Lower lobe of right lung (tissue), 2 donors: ENCODE data around the gene KCNAB3. TPM values are rescaled to one million over a fixed set of nuclear protein-coding genes. Genes with fewer than 3 reads are reported as not detected.

Experiments used
- ATAC-seq, 2 donors: fragments of 200-7000 bp; cut with Tn5 transposase; one replicate each; pipeline ENCODE4 v1.9.1; 2020 to 2022; ENCODE audit warnings: mild to moderate bottlenecking in 2 of 2, moderate library complexity in 2 of 2
- DNase-seq: peaks from one replicate; pipeline ENCODE4 v3.0.0-alpha.2; 2020
- H3K27ac ChIP-seq: fragments of 200-600 bp; one replicate; pipeline ENCODE4 v1.8.0; 2022
- H3K27me3 ChIP-seq: fragments of 200-600 bp; one replicate; pipeline ENCODE4 v1.8.0; 2022; ENCODE audit warnings: low read depth
- H3K36me3 ChIP-seq: fragments of 200-600 bp; one replicate; pipeline ENCODE4 v1.8.0; 2022; ENCODE audit warnings: mild to moderate bottlenecking
- H3K4me1 ChIP-seq: fragments of 200-600 bp; one replicate; pipeline ENCODE4 v1.8.0; 2022
- H3K4me3 ChIP-seq: fragments of 200-600 bp; one replicate; pipeline ENCODE4 v1.8.0; 2022; ENCODE audit warnings: mild to moderate bottlenecking
- H3K9me3 ChIP-seq: fragments of 200-600 bp; one replicate; pipeline ENCODE4 v1.8.0; 2022
- CTCF ChIP-seq: fragments of 200-600 bp; IDR thresholded peaks from one replicate; pipeline ENCODE4 v1.8.0; 2022; ENCODE audit warnings: antibody characterized with exemption, mild to moderate bottlenecking
- intact Hi-C: fragments of 100-400 bp; cut with DNase I; formaldehyde crosslinking; loops from one replicate; pipeline ENCODE4 v1.11.0; 2022
- total RNA-seq: library from RNA; stranded (reverse); fragmentation: NEBNext Ultra II Directional; extraction: Animal tissue kit (Norgen Biotek cat#: 25700); gene quantifications from one replicate; pipeline ENCODE4 v1.2.1, GENCODE V29; 2021
- donor health status: DM: no; HTN: yes; CAD: no; lungs with severe emphysema.

Gene KCNAB3
- total RNA-seq, 1 donor from 2014 or later, result 5.2 TPM

DNA sequence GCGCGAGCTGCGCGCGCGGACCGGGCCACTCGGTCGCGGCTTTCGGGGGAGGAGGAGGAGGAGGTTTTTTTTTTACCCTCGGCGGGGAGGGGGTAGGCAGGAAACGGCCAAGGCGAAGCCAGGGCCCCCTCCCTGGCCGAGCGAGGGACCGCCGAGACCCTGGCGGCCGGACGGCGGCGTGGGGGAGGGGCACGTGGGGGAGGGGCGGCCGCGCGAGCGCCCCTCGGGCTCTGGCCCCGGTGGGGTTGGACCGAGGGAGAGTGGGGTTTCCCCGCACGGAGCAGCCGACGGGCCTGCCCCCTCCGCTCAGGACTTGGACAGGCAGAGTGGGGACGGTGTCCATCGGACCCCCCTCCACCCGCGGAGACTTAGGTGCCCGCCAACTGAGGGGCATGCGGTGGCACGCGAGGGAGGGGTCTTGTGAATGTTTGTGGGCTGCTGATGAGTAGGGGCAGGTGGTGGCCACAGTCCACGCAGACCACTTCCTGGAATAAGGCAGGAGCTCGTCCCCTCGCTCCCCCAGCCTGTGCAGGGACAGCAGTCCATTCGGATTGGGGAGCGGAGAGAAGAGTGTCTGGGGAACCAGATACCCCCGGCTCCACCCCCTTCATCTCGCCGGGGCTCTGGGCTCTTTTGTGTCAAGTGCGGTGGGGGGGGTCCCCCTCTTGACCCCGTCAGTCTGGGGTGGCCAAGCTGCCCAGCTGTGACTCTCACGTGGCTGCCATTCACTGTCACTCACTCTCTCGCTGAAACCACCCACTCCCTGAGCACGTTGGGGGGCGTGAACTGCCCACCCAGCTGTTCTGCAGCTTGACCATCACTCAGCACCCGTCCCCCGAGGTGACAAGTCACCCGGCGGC, 44.1 kb downstream of the KCNAB3 start:
- Histone ChIP-seq H3K36me3 (peaks cover 15% of the 10 kb centered on the region), H3K9me3 (no peaks in the 10 kb centered on the region), H3K27me3 (no peaks in the 10 kb centered on the region), H3K4me1 (peaks cover 74% of the 10 kb centered on the region), H3K27ac (peak overlapping the region; percentile 92), H3K4me3 (peak overlapping the region; percentile 93)
- peak; percentile 77 for DNase-seq
- intact Hi-C loops, result no loop called here
- peak; percentile 5 to 12 for ATAC-seq
- no peak for TF ChIP-seq CTCF

GRCh38 chr17:7884581-7885366, 44.9 kb downstream of the KCNAB3 start:
- no peaks in the 10 kb centered on the region for H3K27me3 ChIP-seq
- peaks cover 14% of the 10 kb centered on the region for H3K36me3 ChIP-seq
- intact Hi-C loops, result no loop called here
- no peak for TF ChIP-seq CTCF
- DNase-seq (no peak), ATAC-seq (no peak)
- H3K9me3 ChIP-seq, result no peaks in the 10 kb centered on the region
- peak overlapping the region; percentile 93 for H3K4me3 ChIP-seq
- H3K4me1 ChIP-seq, result peaks cover 71% of the 10 kb centered on the region
- peak overlapping the region; percentile 24 for H3K27ac ChIP-seq

- H3K4me1 ChIP-seq, result peaks cover 62% of the 10 kb centered on the region
- TF ChIP-seq CTCF, result no peak
- intact Hi-C loops, result no loop called here
- H3K4me3 ChIP-seq, result peak overlapping the region; percentile 41
- H3K9me3 ChIP-seq, result no peaks in the 10 kb centered on the region
- H3K27ac ChIP-seq, result peak overlapping the region; percentile 24
- DNase-seq (no peak), ATAC-seq (no peak)
- peaks cover 14% of the 10 kb centered on the region for H3K36me3 ChIP-seq
- H3K27me3 ChIP-seq, result no peaks in the 10 kb centered on the region
These were observed 45.8 kb downstream of the KCNAB3 start for GRCh38 chr17:7883781-7884386.

- H3K9me3 ChIP-seq, result no peaks in the 10 kb centered on the region
- no peak overlapping the region for H3K4me3 ChIP-seq
- H3K27ac ChIP-seq, result no peak overlapping the region
- ATAC-seq (no peak), DNase-seq (no peak)
- intact Hi-C loops, result no loop called here
- no peak for TF ChIP-seq CTCF
- peaks cover 21% of the 10 kb centered on the region for H3K36me3 ChIP-seq
- H3K27me3 ChIP-seq, result no peaks in the 10 kb centered on the region
- H3K4me1 ChIP-seq, result peaks cover 50% of the 10 kb centered on the region
These were observed 47.0 kb downstream of the KCNAB3 start for GRCh38 chr17:7882629-7883028.

DNA sequence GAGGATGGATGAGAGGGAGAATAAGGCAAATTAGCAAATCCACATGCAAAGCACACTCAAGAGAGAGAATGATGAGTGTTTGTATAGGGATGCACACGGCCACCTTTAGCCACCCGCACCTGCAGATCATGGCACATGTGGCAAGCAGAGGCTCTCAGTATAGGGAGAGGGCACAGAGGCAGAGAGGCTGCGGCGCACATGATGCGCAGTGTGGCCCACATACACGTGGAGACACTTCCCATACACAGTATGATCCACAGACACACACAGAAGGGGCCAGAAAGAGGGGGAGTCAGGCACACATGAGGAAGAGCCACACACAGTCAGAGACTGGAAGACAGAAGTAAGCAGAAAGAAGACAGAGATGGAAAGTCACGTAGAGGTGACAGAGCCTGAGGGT, 47.6 kb downstream of the KCNAB3 start:
- no peak for ATAC-seq
- intact Hi-C loops, result no loop called here
- no peak for TF ChIP-seq CTCF
- H3K4me1 ChIP-seq, result peaks cover 46% of the 10 kb centered on the region
- H3K27ac ChIP-seq, result no peak overlapping the region
- no peak for DNase-seq
- H3K27me3 ChIP-seq, result no peaks in the 10 kb centered on the region
- no peaks in the 10 kb centered on the region for H3K9me3 ChIP-seq
- H3K36me3 ChIP-seq, result peaks cover 21% of the 10 kb centered on the region
- H3K4me3 ChIP-seq, result no peak overlapping the region
